CD4-positive, alpha-beta T cell (primary cell): Measurements from ENCODE around the gene MTHFS. TPM values are rescaled to one million over a fixed set of nuclear protein-coding genes. Genes with fewer than 3 reads are reported as not detected.

ENCODE experiments used
- ATAC-seq: fragments of 200-7000 bp; cut with Tn5 transposase; one replicate; pipeline ENCODE4 v1.10.0; 2022; ENCODE audit warnings: mild to moderate bottlenecking; ENCODE audit not compliant: poor library complexity
- CTCF ChIA-PET: fragments of 350-600 bp; sonication (Branson Sonifier 250); formaldehyde crosslinking; loops from one replicate; lab custom pipeline; 2021; ENCODE audit warnings: antibody characterized with exemption, inconsistent platforms; lab: Charles Lee
- POLR2A ChIA-PET: fragments of 350-600 bp; sonication (Branson Sonifier 250); formaldehyde crosslinking; loops from one replicate; lab custom pipeline; 2021; ENCODE audit warnings: antibody characterized with exemption, inconsistent platforms; lab: Charles Lee
- DNase-seq, 14 experiments: peaks; one replicate each; pipeline ENCODE4 v3.0.0-alpha.2; 2013 to 2020; ENCODE audit warnings: mixed read lengths in 2 of 14
- H3K27ac ChIP-seq, 2 donors: one replicate each; pipeline versions ENCODE4 v1.5.1 to v1.7.0; 2013; ENCODE audit warnings: low read length in 2 of 2, low read depth in 1 of 2, mild to moderate bottlenecking in 1 of 2
- H3K27me3 ChIP-seq, 2 experiments: 1 replicate in 1 of 2; 2 replicates in 1 of 2; pipeline versions ENCODE4 v1.6.1 to v1.7.0; 2013; ENCODE audit warnings: low read length in 2 of 2, control low read depth in 1 of 2, mild to moderate bottlenecking in 1 of 2, moderate library complexity in 1 of 2; ENCODE audit not compliant: insufficient read depth in 2 of 2, control insufficient read depth in 1 of 2
- H3K36me3 ChIP-seq: one replicate; pipeline ENCODE4 v1.6.1; 2013; ENCODE audit warnings: low read length, control low read depth; ENCODE audit not compliant: insufficient read depth
- H3K4me1 ChIP-seq: one replicate; pipeline ENCODE4 v1.6.1; 2013; ENCODE audit warnings: low read length, control low read depth; ENCODE audit not compliant: insufficient read depth
- H3K4me3 ChIP-seq: one replicate; pipeline ENCODE4 v1.5.1; 2013; ENCODE audit warnings: mild to moderate bottlenecking, low read length, moderate library complexity
- H3K9me3 ChIP-seq, 2 experiments: 1 replicate in 1 of 2; 2 replicates in 1 of 2; pipeline versions ENCODE4 v1.6.1 to v1.7.0; 2013; ENCODE audit warnings: low read length in 2 of 2, mild to moderate bottlenecking in 2 of 2, control low read depth in 1 of 2, moderate library complexity in 1 of 2; ENCODE audit not compliant: control insufficient read depth in 1 of 2, insufficient read depth in 1 of 2
- H3K27ac Mint-ChIP-seq: one replicate; pipeline ENCODE4 v1.8.0; 2020; ENCODE audit warnings: mixed read lengths
- H3K27me3 Mint-ChIP-seq: one replicate; pipeline ENCODE4 v1.8.0; 2021; ENCODE audit warnings: mixed read lengths
- H3K36me3 Mint-ChIP-seq: one replicate; pipeline ENCODE4 v1.8.0; 2021; ENCODE audit warnings: low read depth, mixed read lengths
- H3K4me1 Mint-ChIP-seq: one replicate; pipeline ENCODE4 v1.8.0; 2021; ENCODE audit warnings: low read depth, mixed read lengths
- H3K4me3 Mint-ChIP-seq: one replicate; pipeline ENCODE4 v1.8.0; 2020; ENCODE audit warnings: mild to moderate bottlenecking, mixed read lengths
- H3K9me3 Mint-ChIP-seq: one replicate; pipeline ENCODE4 v1.8.0; 2020; ENCODE audit warnings: mixed read lengths
- CTCF ChIP-seq: fragments of 200-600 bp; IDR thresholded peaks from one replicate; pipeline ENCODE4 v1.8.0; 2022; ENCODE audit warnings: antibody characterized with exemption, mild to moderate bottlenecking
- intact Hi-C, 2 experiments: fragments of 100-400 bp; cut with DNase I in 1 of 2; cut with micrococcal nuclease in 1 of 2; formaldehyde crosslinking; loops; one replicate each; pipeline versions ENCODE4 v1.15.1 to v1.9.0; 2023 to 2025; cut with DNase I, micrococcal nuclease
- total RNA-seq, 174 experiments: library from RNA in 2 of 174; stranded (reverse) in 2 of 174; gene quantifications; one replicate each; pipeline ENCODE4 v1.2.3 and lab custom pipeline; 2021 to 2026

MTHFS gene
- total RNA-seq, 2 experiments from 2014 or later: 9.1 to 9.8 TPM

GRCh38 chr15:79896131-79896633, 632 bp downstream of the MTHFS start:
- ChIA-PET POLR2A (interaction anchor here (0.6 to 6.6 kb wide), 17 partner anchors 9 to 1104 kb away, joined by 3 to 139 read pairs (median 5); partner anchors contain the start of genes BCL2A1 and ZFAND6), CTCF (interaction anchor here (1.4 to 4.8 kb wide), 3 partner anchors 26 to 77 kb away, joined by 3 to 20 read pairs (median 3); no protein-coding TSS in a partner anchor)
- Histone ChIP-seq H3K4me1 (peaks cover 16% of the 10 kb centered on the region), H3K9me3 (no peaks in the 10 kb centered on the region), H3K36me3 (no peaks in the 10 kb centered on the region), H3K27ac (peak overlapping the region; percentile 93 to 95), H3K27me3 (no peaks in the 10 kb centered on the region), H3K4me3 (peak overlapping the region; percentile 80)
- Mint-ChIP-seq H3K36me3 (peaks cover 46% of the 10 kb centered on the region), H3K4me3 (peak overlapping the region; percentile 97), H3K27ac (peak overlapping the region; percentile 97), H3K27me3 (no peaks in the 10 kb centered on the region), H3K9me3 (no peaks in the 10 kb centered on the region), H3K4me1 (peaks cover 46% of the 10 kb centered on the region)
- TF ChIP-seq CTCF: no peak
- intact Hi-C loops: loop anchor here (1.0 to 5.0 kb wide), 5 partner anchors 27 to 256 kb away; partner anchors contain the start of genes BCL2A1 (in 1 of the 2) and FAH (in 1 of the 2)
- DNase-seq (peak in 1 of 14 experiments; percentile 44), ATAC-seq (no peak)

- POLR2A ChIA-PET: interaction anchor here (1.7 kb wide), 1 partner anchor 9 kb away, joined by 5 read pairs; no protein-coding TSS in a partner anchor
- Histone ChIP-seq H3K4me1 (no peaks in the 10 kb centered on the region), H3K36me3 (peaks cover 72% of the 10 kb centered on the region), H3K27ac (no peak overlapping the region), H3K27me3 (no peaks in the 10 kb centered on the region), H3K4me3 (no peak overlapping the region), H3K9me3 (no peaks in the 10 kb centered on the region)
- DNase-seq (no peak), ATAC-seq (no peak)
- no peaks in the 10 kb centered on the region for H3K9me3 Mint-ChIP-seq
- no peak overlapping the region for H3K27ac Mint-ChIP-seq
- CTCF ChIA-PET: no interaction called here
- no peak overlapping the region for H3K4me3 Mint-ChIP-seq
- peaks cover 91% of the 10 kb centered on the region for H3K36me3 Mint-ChIP-seq
- TF ChIP-seq CTCF: no peak
- intact Hi-C loops: no loop called here
- no peaks in the 10 kb centered on the region for H3K27me3 Mint-ChIP-seq
- peaks cover 88% of the 10 kb centered on the region for H3K4me1 Mint-ChIP-seq
These were observed 9.5 kb downstream of the MTHFS start for GRCh38 chr15:79887054-79887930.

GRCh38 chr15:79886124-79886523, 10.7 kb downstream of the MTHFS start:
- no peak for ATAC-seq
- H3K27me3 Mint-ChIP-seq: no peaks in the 10 kb centered on the region
- DNase-seq: no peak
- H3K9me3 ChIP-seq: no peaks in the 10 kb centered on the region
- POLR2A ChIA-PET: interaction anchor here (1.0 to 1.7 kb wide), 2 partner anchors 9 to 10 kb away, joined by 3 to 5 read pairs; no protein-coding TSS in a partner anchor
- peaks cover 84% of the 10 kb centered on the region for H3K36me3 ChIP-seq
- no peak overlapping the region for H3K27ac ChIP-seq
- H3K4me1 ChIP-seq: no peaks in the 10 kb centered on the region
- TF ChIP-seq CTCF: no peak
- peaks cover 88% of the 10 kb centered on the region for H3K4me1 Mint-ChIP-seq
- no peak overlapping the region for H3K27ac Mint-ChIP-seq
- H3K27me3 ChIP-seq: no peaks in the 10 kb centered on the region
- no peak overlapping the region for H3K4me3 Mint-ChIP-seq
- no peak overlapping the region for H3K4me3 ChIP-seq
- intact Hi-C loops: no loop called here
- H3K36me3 Mint-ChIP-seq: peaks cover 94% of the 10 kb centered on the region
- H3K9me3 Mint-ChIP-seq: no peaks in the 10 kb centered on the region
- CTCF ChIA-PET: no interaction called here
